RWPE2 (cell line): ENCODE data around the gene GPER1.
"Not testable (repeated sequence)": the region's sequence is repeated elsewhere in the genome, so short reads cannot be mapped to it uniquely, and the experiment has no call there.

Experiments used
- ATAC-seq: fragments of 200-7000 bp; cut with Tn5 transposase; 3 replicates; pipeline ENCODE4 v1.9.1; 2021; ENCODE audit warnings: low read depth
- DNase-seq: peaks from one replicate; pipeline ENCODE4 v3.0.0-alpha.2; 2020; ENCODE audit warnings: low spot score
- H3K27ac ChIP-seq: fragments of 450-650 bp; 2 replicates; pipeline ENCODE4 v1.5.1; 2017; ENCODE audit warnings: mild to moderate bottlenecking; ENCODE audit not compliant: poor library complexity, severe bottlenecking
- H3K27me3 ChIP-seq: fragments of 250-450 bp; sonication (Bioruptor Pico); 2 replicates; pipeline ENCODE4 v1.5.1; 2021; ENCODE audit warnings: mild to moderate bottlenecking, moderate library complexity; ENCODE audit not compliant: insufficient read depth, poor library complexity, severe bottlenecking
- H3K36me3 ChIP-seq: fragments of 250-450 bp; sonication (Bioruptor Pico); 2 replicates; pipeline ENCODE4 v1.5.1; 2020; ENCODE audit warnings: low read depth, mild to moderate bottlenecking, moderate library complexity
- H3K4me1 ChIP-seq: fragments of 250-450 bp; sonication (Bioruptor Pico); 2 replicates; pipeline ENCODE4 v1.5.1; 2021; ENCODE audit warnings: mild to moderate bottlenecking, moderate library complexity; ENCODE audit not compliant: insufficient read depth, poor library complexity, severe bottlenecking
- H3K4me3 ChIP-seq: fragments of 250-450 bp; sonication (Bioruptor Pico); 2 replicates; pipeline ENCODE4 v1.5.1; 2021; ENCODE audit warnings: mild to moderate bottlenecking, moderate library complexity; ENCODE audit not compliant: severe bottlenecking
- H3K9me3 ChIP-seq: fragments of 250-450 bp; sonication (Bioruptor Pico); 2 replicates; pipeline ENCODE4 v1.5.1; 2021; ENCODE audit warnings: mild to moderate bottlenecking, moderate library complexity; ENCODE audit not compliant: severe bottlenecking
- TF ChIP-seq, protein P1 (sequence below): fragments of 450-650 bp; IDR thresholded peaks from one replicate; pipeline ENCODE4 v1.5.1; 2017; ENCODE audit warnings: mild to moderate bottlenecking, moderate library complexity; ENCODE audit not compliant: poor library complexity, severe bottlenecking

GPER1 gene

DNA sequence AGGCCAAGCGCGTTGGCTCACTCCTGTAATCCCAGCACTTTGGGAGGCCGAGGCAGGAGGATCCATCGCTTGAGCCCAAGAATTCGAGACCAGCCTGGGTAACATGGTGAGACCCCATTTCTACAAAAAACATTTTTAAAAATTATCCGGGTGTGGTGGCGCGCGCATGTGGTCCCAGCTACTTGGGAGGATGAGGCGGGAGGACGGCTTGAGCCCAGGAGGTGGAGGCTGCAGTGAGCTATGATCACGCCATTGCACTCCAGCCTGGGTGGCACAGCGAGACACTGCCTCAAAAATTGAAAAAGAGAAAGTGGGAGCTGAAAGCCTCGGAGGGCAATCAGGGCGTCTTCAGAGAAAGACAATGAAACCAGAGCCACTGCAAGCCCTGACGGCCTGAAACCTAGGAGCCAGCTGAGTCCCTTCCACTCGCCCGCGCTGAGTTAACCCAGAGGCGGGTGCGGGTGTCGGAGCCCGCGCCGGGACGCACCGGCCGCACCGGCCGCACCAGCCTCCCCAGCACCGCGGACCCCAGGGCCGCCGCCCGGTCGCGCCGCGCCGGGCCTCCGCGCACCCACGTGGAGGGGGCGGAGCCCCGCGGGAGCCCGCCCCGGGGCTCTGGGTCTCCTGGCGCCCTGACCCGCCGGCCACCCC is 49.7 kb downstream of the GPER1 start:
- Histone ChIP-seq H3K36me3 (no peaks in the 10 kb centered on the region), H3K27ac (peak overlapping the region; percentile 25), H3K4me3 (peak overlapping the region; percentile 78), H3K4me1 (peaks cover 2% of the 10 kb centered on the region), H3K9me3 (peaks cover 1% of the 10 kb centered on the region), H3K27me3 (no peaks in the 10 kb centered on the region)
- peak; percentile 59 for ATAC-seq
- TF ChIP-seq, protein P1, sequence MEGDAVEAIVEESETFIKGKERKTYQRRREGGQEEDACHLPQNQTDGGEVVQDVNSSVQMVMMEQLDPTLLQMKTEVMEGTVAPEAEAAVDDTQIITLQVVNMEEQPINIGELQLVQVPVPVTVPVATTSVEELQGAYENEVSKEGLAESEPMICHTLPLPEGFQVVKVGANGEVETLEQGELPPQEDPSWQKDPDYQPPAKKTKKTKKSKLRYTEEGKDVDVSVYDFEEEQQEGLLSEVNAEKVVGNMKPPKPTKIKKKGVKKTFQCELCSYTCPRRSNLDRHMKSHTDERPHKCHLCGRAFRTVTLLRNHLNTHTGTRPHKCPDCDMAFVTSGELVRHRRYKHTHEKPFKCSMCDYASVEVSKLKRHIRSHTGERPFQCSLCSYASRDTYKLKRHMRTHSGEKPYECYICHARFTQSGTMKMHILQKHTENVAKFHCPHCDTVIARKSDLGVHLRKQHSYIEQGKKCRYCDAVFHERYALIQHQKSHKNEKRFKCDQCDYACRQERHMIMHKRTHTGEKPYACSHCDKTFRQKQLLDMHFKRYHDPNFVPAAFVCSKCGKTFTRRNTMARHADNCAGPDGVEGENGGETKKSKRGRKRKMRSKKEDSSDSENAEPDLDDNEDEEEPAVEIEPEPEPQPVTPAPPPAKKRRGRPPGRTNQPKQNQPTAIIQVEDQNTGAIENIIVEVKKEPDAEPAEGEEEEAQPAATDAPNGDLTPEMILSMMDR = no peak
- DNase-seq = no peak

DNA sequence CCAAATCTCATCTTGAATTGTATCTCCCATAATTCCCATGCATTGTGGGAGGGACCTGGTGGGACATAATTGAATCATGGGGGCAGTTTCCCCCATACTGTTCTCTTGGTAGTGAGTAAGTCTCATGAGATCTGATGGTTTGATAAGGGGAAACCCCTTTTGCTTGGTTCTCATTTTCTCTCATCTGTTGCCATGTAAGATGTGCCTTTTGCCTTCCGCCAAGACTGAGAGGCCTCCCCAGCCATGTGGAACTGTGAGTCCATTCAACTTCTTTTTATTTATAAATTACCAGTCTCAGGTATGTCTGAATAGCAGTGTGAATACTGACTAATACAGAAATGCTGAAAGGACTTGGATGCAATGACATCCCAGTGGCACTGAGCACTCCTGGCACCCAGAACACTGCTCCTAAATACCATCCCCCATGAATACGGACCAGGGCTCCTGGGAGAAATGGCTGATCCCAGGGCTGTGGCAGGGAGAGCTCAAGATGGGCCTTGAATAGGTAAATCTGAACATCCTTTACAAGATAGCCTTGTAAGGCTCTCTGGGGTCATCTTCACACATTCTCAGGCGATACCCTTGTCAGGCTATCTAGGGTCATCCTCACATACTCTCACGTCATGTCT is 52.7 kb downstream of the GPER1 start:
- Histone ChIP-seq H3K4me1 (peaks cover 2% of the 10 kb centered on the region), H3K4me3 (no peak overlapping the region), H3K27me3 (no peaks in the 10 kb centered on the region), H3K36me3 (no peaks in the 10 kb centered on the region), H3K27ac (no peak overlapping the region), H3K9me3 (no peaks in the 10 kb centered on the region)
- DNase-seq (no peak), ATAC-seq (no peak)
- TF ChIP-seq, protein P1 = no peak

DNA sequence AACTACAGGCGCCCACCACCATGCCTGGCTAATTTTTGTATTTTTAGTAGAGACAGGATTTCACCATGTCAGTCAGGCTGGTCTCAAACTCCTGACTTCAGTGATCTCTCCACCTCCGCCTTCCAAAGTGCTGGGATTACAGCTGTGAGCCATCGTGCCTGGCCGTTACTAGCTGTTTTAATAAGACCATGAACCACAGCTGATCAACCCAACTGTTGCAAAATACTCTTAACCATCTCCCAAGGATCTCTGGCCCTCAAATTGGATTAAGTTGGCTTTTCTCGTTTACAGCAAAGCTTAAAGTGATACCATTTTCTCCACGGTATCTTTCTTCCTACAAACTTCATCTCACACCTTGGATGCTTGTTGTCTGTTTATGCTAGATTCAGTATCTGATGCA is 53.7 kb downstream of the GPER1 start:
- no peaks in the 10 kb centered on the region for H3K27me3 ChIP-seq
- peaks cover 2% of the 10 kb centered on the region for H3K4me1 ChIP-seq
- TF ChIP-seq, protein P1 = no peak
- no peak for ATAC-seq
- no peak for DNase-seq
- no peaks in the 10 kb centered on the region for H3K36me3 ChIP-seq
- H3K4me3 ChIP-seq = no peak overlapping the region
- no peak overlapping the region for H3K27ac ChIP-seq
- H3K9me3 ChIP-seq = no peaks in the 10 kb centered on the region

DNA sequence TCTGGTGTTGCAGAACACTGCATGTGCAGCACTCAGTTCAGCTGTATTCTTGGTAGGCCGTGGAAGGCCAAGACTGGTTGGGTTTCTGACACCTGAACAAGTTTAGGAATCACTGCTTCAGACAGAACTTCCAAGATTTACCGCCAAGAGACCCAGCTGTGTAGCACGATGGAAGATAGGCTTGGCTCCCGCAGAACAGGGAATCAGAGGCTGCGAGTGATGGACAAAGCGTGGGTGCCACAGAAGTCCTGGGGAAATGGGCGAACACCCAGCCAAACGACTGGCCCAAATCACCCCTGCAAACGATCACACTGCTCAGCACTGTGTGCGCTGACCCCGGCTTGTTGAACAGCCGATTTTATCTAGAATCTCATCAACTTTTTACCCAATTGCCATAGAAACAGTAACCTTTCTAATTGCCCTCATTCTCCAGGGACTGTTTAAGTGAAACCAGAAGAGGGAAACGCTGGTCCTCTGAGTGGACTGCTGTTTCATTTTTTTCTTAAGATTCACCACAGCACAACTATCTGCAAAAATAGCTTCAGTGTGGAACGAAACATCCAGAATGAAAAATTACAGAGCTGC is 54.2 kb downstream of the GPER1 start:
- Histone ChIP-seq H3K27ac (no peak overlapping the region), H3K36me3 (no peaks in the 10 kb centered on the region), H3K9me3 (no peaks in the 10 kb centered on the region), H3K4me1 (peaks cover 1% of the 10 kb centered on the region), H3K27me3 (no peaks in the 10 kb centered on the region), H3K4me3 (no peak overlapping the region)
- ATAC-seq = no peak
- DNase-seq = no peak
- TF ChIP-seq, protein P1 = no peak

- H3K4me3 ChIP-seq, ATAC-seq, H3K27ac ChIP-seq, H3K4me1 ChIP-seq, H3K36me3 ChIP-seq, H3K27me3 ChIP-seq, H3K9me3 ChIP-seq, DNase-seq: not testable (repeated sequence)
Observed at GRCh38 chr7:1143031-1143430, 55.1 kb downstream of the GPER1 start.
